GM13977 (cell line): ENCODE measurements around the gene CADM1.

Experiments used
- DNase-seq: peaks from one replicate; pipeline ENCODE4 v3.0.0; 2012; ENCODE audit warnings: low spot score
- CTCF ChIP-seq: IDR thresholded peaks from 2 replicates; pipeline ENCODE4 v1.5.1; 2012; ENCODE audit warnings: mild to moderate bottlenecking, control low read depth; ENCODE audit not compliant: insufficient read depth; ENCODE audit errors: extremely low read depth, missing control alignments
- in situ Hi-C: fragments of 300-500 bp; cut with MboI; formaldehyde crosslinking; loops from one replicate; pipeline ENCODE4 v1.12.0; 2022; ENCODE audit warnings: low sequenced_read_pairs, low pct_unique_long_range_greater_than_20kb, mixed read lengths, inconsistent platforms; ENCODE audit not compliant: unreplicated experiment

The CADM1 gene

DNA sequence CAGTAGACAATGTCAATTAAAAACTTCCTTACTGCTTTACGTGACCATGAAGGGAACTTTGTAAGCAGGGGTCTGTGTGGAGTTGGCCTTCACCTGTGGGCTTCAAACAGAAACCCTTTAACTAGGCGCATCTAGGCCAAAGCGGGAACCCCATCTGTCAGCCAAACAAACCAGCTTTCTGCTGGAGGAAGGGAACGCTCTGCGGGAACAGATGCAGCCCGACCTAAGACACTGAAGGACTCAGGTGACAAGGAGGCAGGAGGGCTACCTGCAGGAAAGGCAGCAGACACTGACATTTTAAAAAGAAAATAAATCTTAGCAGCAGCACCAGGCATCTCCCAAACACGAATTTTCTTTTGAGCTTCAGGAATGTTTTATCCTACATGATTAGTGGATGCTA lies 78.4 kb downstream of the CADM1 start:
- no peak for TF ChIP-seq CTCF
- DNase-seq = no peak
- in situ Hi-C loops = no loop called here

DNA sequence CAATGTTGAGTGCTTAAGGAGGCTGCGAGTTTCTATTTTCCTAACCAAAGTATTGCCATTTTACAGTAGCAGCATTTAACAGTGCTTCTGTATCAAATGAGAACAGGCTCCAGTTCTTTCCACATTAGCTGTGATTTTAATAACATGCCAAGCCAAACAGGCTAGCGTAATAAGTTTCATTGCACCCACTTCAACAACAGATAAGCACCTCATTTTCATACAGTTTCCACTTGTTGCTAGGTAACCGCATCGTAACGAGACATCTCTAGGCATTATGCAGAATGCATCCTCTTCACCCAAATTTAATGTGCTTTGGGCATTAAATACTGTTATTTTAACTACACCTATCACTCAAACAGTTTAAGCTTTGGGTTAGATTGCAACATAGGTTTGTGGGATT lies 79.0 kb downstream of the CADM1 start:
- TF ChIP-seq CTCF = no peak
- DNase-seq = no peak
- in situ Hi-C loops = no loop called here

- in situ Hi-C loops = no loop called here
- no peak for TF ChIP-seq CTCF
- DNase-seq = no peak
These were observed 80.3 kb downstream of the CADM1 start for GRCh38 chr11:115423728-115424459.

DNA sequence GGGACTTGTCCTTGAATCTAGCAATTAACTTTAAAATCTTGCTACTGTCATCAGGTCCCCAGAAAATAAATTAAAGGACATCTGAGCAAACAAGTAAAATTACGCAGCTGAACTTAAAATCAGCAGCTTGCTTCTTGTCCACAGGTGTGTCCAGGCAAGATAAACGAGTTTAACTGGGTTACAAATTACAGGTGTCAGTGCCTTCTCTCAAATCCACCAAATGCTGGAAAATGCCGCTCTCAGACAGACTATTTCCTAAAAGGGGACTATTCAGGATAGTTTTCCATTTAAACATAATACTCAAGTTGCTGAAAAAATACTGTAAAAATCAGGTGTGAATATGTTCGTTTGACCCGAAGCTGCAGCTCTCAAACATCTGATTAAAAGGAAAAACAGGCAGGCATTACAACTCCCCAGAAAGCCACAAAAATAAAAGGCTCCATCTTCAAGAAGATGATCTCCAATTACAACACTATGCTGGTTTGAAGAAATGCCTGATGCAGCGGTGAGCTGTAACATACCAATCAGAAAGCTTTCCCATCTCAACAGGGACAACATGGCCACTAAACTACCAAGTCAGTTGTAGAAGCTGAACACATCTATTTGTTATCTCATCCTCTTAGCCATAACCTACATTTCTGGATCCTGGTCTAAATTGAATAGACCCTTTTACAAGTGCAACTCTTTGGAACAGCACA lies 82.1 kb downstream of the CADM1 start:
- no peak for TF ChIP-seq CTCF
- no peak for DNase-seq
- in situ Hi-C loops = no loop called here

DNA sequence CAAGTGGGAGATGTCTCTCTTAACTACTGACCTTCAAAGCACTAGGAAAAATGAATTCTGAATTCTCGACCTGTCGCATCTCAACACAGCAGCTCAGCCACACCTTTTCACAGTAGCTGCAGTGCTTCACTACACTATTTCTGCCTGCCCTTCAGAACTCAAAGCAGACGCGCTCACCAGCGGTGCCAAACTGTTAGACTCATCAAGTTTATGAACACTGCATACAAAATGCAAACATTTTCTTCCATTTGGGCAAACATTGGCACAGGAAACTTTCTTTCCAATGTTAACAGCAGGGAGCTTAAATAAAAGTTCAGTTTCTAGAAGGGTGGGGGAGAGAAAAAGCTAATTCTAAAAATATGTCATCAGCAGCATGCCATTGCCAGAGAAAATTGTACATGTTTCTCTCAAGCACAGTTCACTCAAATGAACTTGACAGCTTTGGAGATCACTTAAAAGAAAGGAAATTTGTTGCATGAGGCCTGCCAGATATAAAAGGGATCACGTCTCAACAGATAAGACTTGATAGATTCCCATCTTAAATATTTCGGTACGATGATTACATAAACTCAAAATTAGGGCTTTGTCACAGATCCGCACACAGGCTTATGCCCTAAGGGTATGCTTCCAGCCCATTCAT lies 82.7 kb downstream of the CADM1 start:
- in situ Hi-C loops = no loop called here
- DNase-seq = no peak
- no peak for TF ChIP-seq CTCF

- TF ChIP-seq CTCF = no peak
- in situ Hi-C loops = no loop called here
- DNase-seq = no peak
These were observed 83.7 kb downstream of the CADM1 start for GRCh38 chr11:115420505-115420904.
